GM23338 (cell line): ENCODE measurements around the gene RPS17.

ENCODE experiments used
- CTCF ChIP-seq, 2 experiments: fragments of 200-600 bp in 1 of 2; sonication (generic) in 1 of 2; conservative IDR thresholded peaks; 2 replicates each; pipeline versions ENCODE4 v1.5.1 to v1.6.1; 2016 to 2017; ENCODE audit warnings: antibody characterized with exemption in 2 of 2, low read depth in 2 of 2, mild to moderate bottlenecking in 2 of 2, moderate library complexity in 1 of 2
- EZH2phosphoT487 ChIP-seq: fragments of 200-600 bp; sonication (generic); IDR thresholded peaks from one replicate; pipeline ENCODE4 v1.8.1; 2018; ENCODE audit warnings: antibody characterized with exemption; ENCODE audit not compliant: unreplicated experiment

GRCh38 chr15:82572311-82572710 is 32.1 kb upstream of the RPS17 start:
- TF ChIP-seq CTCF (conservative IDR thresholded peaks at IDR 0.05; ENCODE audit: low read depth in 2 of 2) = no peak
- no peak for TF ChIP-seq EZH2phosphoT487
